ENCODE results near the gene ECHS1.

DNA sequence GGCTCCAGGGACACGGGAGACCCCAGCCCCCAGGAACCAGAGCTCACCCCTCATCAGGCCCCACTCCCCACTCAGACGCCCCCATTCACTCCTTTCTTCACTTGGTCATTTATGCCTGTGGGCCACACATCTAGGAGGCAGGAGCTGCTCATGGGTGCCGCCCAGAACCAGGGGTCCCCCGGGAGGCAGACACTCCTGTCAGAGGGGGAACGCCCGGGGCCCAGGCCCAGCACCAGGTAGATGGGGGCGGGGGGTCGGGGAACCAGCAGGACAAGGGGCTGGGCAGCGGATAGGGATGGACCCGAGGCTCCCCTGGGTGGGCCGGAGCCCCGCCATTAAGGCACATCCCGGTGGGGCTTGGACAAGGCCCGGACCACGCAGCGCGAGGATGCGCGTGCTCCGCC lies 48.3 kb downstream of the ECHS1 start:
- TF ChIP-seq, protein P1, sequence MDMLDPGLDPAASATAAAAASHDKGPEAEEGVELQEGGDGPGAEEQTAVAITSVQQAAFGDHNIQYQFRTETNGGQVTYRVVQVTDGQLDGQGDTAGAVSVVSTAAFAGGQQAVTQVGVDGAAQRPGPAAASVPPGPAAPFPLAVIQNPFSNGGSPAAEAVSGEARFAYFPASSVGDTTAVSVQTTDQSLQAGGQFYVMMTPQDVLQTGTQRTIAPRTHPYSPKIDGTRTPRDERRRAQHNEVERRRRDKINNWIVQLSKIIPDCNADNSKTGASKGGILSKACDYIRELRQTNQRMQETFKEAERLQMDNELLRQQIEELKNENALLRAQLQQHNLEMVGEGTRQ (IDR thresholded peaks at IDR 0.05; ENCODE audit: borderline replicate concordance, low read depth, low read length), result no peak
- no peak for TF ChIP-seq FOSL2 (IDR thresholded peaks at IDR 0.05; ENCODE audit: borderline replicate concordance, low read depth)
